NCI-H128 (cell line): Measurements from ENCODE around the gene SLC47A2.
"Not testable (repeated sequence)": the region's sequence is repeated elsewhere in the genome, so short reads cannot be mapped to it uniquely, and the experiment has no call there.

Source experiments
- DNase-seq: peaks from one replicate; lab custom pipeline; 2025; ENCODE audit not compliant: unreplicated experiment; lab: John Stamatoyannopoulos, UW

Gene SLC47A2

GRCh38 chr17:19671433-19671832 is 45.0 kb downstream of the SLC47A2 start:
- no peak for DNase-seq

- DNase-seq, result no peak
These were observed 45.5 kb downstream of the SLC47A2 start for GRCh38 chr17:19670908-19671307.

- not testable (repeated sequence) for DNase-seq
These were observed 46.7 kb downstream of the SLC47A2 start for GRCh38 chr17:19669680-19670079.

- DNase-seq, result no peak
These were observed 51.6 kb downstream of the SLC47A2 start for GRCh38 chr17:19664821-19665181.

- no peak for DNase-seq
These were observed 52.1 kb downstream of the SLC47A2 start for GRCh38 chr17:19664136-19664820.

- no peak for DNase-seq
These were observed 53.3 kb downstream of the SLC47A2 start for GRCh38 chr17:19663097-19663496.

GRCh38 chr17:19661121-19661520 is 55.3 kb downstream of the SLC47A2 start:
- no peak for DNase-seq

GRCh38 chr17:19660219-19660870 is 56.0 kb downstream of the SLC47A2 start:
- DNase-seq, result no peak

- no peak for DNase-seq
These were observed 56.8 kb downstream of the SLC47A2 start for GRCh38 chr17:19659366-19660177.

- no peak for DNase-seq
These were observed 59.4 kb downstream of the SLC47A2 start for GRCh38 chr17:19656851-19657581.

GRCh38 chr17:19656336-19656735 is 60.0 kb downstream of the SLC47A2 start:
- DNase-seq, result no peak

- DNase-seq, result no peak
These were observed 61.5 kb downstream of the SLC47A2 start for GRCh38 chr17:19654896-19655295.

GRCh38 chr17:19654342-19654886 is 62.0 kb downstream of the SLC47A2 start:
- no peak for DNase-seq

- no peak for DNase-seq
These were observed 63.8 kb downstream of the SLC47A2 start for GRCh38 chr17:19652595-19652994.

GRCh38 chr17:19651451-19652238 is 64.7 kb downstream of the SLC47A2 start:
- no peak for DNase-seq

- DNase-seq, result no peak
These were observed 65.6 kb downstream of the SLC47A2 start for GRCh38 chr17:19650826-19651225.

- DNase-seq, result no peak
These were observed 67.2 kb downstream of the SLC47A2 start for GRCh38 chr17:19649274-19649541.

GRCh38 chr17:19648475-19649273 is 67.7 kb downstream of the SLC47A2 start, which contains the start of gene ALDH3A2:
Gene ALDH3A2, plus strand, starts transcription at chr17:19648751. Its CDS starts 221 bp downstream, at chr17:19648972.
- DNase-seq, result peak; percentile 85

GRCh38 chr17:19647697-19648474 is 68.5 kb downstream of the SLC47A2 start:
- DNase-seq, result no peak
